ENCODE results near the gene DSTN.

GRCh38 chr20:17626217-17627007, 56.5 kb downstream of the DSTN start:
- TF ChIP-seq CTCF (conservative IDR thresholded peaks at IDR 0.05; ENCODE audit: low read length) (no peak), EZH2phosphoT487 (IDR thresholded peaks at IDR 0.05; ENCODE audit: borderline replicate concordance, low read depth, low read length) (no peak)

Data from OCI-LY7 (cell line).